GM12873 (cell line): ENCODE measurements around the gene ZNRF1.

ENCODE experiments used
- TF ChIP-seq, protein P1 (sequence below): IDR thresholded peaks from 2 replicates; pipeline ENCODE4 v1.5.1; 2012; ENCODE audit warnings: low read depth, mild to moderate bottlenecking, moderate library complexity, low read length, control low read depth; ENCODE audit not compliant: insufficient read depth; ENCODE audit errors: missing control alignments

The ZNRF1 gene

DNA sequence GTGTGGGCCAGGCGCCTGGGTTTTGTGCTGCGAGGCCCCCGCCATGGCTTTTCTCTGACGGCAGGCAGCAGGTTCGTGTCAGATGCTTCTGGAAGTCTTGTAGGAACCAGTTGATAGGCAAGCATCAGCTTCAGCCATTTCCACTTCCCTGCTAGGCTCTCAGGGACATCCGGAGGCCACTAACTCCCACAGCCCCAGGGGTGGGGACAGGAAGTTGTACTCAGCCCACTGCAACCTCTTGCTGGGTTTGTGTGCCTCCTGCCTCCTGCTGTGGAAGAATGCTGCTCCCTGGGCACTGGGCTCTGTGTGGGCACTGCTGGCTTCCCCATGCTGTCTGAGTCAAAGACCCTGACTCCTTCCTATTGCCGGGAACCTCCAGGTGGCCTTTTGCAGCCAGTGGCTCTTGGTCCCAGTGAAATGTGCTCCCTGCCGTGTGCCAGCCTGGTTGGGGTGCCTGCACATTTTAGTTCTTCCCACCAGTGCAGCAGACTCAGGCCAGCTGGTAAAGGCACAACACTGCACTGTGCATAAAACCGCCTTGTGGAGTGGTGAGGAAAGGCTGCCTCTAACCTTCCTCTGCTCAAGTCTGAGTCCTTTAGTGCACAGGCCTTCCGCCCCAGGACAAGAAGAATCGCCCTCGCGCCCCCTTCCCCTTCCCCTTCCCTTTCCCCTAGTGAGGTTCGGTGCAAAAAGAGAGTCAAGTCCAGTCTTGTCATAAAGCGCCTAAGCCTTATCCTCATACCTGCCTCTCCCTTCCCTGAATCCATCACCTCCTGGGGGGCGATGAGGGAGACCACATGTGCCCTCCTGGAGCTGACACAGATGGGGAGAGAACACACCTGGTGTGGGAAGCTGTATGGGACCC lies 101.1 kb downstream of the ZNRF1 start:
- TF ChIP-seq, protein P1, sequence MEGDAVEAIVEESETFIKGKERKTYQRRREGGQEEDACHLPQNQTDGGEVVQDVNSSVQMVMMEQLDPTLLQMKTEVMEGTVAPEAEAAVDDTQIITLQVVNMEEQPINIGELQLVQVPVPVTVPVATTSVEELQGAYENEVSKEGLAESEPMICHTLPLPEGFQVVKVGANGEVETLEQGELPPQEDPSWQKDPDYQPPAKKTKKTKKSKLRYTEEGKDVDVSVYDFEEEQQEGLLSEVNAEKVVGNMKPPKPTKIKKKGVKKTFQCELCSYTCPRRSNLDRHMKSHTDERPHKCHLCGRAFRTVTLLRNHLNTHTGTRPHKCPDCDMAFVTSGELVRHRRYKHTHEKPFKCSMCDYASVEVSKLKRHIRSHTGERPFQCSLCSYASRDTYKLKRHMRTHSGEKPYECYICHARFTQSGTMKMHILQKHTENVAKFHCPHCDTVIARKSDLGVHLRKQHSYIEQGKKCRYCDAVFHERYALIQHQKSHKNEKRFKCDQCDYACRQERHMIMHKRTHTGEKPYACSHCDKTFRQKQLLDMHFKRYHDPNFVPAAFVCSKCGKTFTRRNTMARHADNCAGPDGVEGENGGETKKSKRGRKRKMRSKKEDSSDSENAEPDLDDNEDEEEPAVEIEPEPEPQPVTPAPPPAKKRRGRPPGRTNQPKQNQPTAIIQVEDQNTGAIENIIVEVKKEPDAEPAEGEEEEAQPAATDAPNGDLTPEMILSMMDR, result no peak

DNA sequence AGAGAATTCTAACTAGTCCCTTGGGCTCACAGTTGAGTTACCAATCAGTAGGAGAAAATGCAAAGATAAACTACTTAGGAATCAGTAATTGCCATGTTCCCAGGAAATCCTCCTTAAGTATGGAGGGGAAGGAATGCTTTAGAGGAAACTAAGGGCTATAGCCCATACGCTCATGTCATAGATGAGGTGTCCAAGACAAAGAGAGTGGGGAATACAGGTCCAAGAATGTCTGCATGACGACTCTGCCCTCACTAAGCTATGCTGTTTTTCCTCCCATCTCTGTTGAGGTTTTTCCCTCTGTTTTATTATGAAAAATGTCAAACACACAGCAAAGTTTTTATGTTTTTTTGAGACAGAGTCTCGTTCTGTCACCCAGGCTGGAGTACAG lies 101.8 kb downstream of the ZNRF1 start:
- TF ChIP-seq, protein P1, result no peak

DNA sequence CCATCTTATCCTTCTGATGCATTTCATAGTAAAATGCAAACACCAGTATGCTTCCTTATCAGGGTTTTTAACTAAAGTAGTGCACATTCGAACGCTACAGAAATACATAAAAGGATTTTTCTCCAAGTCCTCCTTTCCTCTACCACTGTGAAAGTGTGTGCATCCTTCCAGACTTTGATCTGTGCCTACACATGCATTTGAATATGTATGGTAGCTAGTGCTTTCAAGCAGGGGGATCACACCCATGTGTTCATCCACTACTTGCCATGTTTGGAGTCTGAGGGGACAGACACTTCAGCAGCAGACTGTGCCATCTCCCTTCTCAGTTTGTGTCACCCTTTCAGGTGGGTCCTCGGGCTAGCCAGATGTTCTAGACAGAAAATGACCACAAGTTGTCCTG lies 102.8 kb downstream of the ZNRF1 start:
- TF ChIP-seq, protein P1, result no peak

DNA sequence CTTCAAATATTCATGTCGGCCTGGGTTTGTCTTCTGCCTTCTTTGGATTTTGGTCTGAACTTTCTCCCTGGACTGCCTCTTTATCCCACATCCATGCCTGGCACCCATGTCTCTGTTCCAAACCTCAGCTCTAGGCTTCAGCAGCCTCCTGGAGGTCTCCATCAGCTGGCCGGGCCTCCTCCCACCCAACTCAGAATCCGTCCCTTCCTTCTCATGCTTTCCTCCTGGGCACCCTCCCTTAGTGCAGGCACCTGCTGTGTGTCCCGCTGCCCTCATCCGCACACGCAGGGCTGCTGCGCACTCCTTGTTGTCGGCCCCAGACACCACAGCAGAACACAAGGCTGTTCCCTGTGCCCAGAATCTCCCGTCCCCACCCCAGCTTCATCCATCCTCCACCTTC lies 103.8 kb downstream of the ZNRF1 start:
- TF ChIP-seq, protein P1, result no peak

DNA sequence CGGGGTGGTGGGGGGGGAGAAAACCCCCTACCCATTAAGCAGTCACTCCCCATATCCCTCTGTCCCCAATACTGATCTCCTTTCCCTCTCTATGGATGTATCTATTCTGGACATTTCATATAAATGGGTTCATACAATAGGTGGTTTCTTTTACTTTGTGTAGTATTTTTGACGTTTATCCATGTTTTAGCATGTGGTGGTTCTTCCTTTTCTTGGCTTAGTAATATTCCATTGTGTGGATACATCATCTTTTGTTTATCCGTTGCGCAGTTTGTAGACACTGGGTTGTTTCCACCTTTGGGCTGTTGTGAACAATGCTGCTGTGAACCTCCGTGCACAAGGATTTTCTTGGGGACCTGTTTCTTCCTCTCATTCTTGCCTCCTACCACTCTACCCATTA lies 105.2 kb downstream of the ZNRF1 start:
- TF ChIP-seq, protein P1, result no peak

DNA sequence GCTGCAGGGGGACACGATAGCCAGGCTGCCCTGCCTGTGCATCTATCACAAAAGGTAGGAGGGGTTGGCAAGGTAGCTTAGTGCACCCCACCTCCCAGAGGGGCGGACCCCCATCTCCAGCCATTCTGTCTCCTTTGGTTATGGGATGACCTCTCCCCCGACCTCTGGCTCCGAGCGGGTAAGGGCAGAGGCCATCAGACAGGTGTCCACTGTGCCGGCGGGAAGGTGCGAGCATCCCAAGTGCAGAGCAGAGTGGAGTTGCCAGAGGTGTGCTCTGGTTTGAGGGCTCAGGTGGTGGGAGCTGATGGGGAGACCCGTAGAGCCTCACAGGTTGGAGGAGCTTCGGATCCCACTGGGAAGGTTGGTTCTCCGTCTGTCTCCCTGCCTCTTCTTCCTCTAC lies 106.0 kb downstream of the ZNRF1 start:
- TF ChIP-seq, protein P1, result no peak

DNA sequence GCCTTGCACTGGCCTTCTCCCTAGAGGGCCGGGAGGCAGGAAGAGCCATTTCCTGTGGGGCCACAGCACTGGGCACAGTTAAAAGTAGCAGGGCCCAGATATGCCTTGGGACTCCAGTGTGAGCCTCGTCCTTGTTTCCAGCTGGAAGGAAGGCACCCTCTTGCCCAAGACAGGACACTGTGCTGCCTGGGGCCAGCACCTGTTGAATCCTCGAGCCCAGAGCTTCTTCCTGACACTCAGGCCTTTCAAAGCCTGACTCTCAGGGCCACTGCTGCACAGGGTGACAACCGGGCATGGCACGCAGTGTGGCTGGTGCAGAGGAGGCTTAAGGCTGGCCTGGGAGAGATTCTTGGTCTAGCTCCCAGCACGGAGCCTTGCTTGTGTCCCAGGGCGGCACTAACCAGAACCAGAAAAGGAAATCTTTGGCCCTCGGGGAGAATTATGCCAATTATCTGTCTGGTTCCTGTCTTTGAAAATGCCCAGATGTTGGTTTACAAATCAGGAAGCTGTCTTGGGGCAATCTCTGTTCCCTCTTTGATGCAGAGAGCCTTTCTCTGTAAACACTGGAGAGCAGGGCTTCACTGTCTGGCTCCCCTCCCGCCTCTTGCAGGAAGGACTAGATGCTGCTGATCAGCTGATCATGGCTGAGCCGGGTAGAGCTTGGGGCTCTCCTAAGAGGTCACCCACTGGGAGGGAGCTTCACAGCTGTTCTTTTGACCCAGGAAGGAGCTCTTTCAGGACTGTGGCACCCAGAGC lies 106.7 kb downstream of the ZNRF1 start:
- TF ChIP-seq, protein P1, result no peak
